Hematopoietic multipotent progenitor cell treated with erythropoietin and hydrocortisone succinate and interleukin-3 and kit ligand, for 17 days (in vitro differentiated cells): ENCODE data around the gene XKR8.
"Not testable (repeated sequence)": the region's sequence is repeated elsewhere in the genome, so short reads cannot be mapped to it uniquely, and the experiment has no call there.

ENCODE experiments used
- DNase-seq: peaks from one replicate; pipeline ENCODE4 v3.0.0-alpha.2; 2015; ENCODE audit warnings: low spot score

The XKR8 gene

DNA sequence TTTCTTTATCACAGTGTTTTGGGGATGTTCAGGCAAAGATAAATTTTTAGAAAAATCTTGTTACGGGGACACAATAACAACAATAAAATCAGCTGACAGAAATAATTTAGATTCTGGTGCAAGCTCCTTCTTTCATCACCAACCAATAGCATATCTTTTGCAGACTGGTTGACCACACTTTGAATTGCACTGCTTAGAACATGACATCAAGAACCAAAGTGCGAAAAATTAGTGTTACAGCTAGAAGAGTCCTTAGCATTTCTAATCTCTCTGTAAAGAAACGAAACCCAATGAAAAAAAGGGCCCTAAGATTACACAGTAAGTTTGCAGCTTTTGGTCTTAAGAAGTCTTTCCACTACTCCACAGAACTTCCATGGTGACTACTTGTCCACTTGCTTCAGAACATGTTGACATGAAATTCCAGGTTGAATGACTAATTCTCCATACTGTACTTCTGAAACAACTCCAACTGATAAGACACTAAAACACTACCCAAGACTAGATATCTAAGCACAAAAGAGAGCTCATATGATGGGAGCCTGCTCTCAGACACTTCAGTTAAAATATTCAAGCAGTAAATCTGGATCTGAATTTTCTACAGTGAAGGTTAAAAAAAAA lies 31.3 kb downstream of the XKR8 start:
- DNase-seq, result no peak

- no peak for DNase-seq
These were observed 32.5 kb downstream of the XKR8 start for GRCh38 chr1:27992276-27992675.

DNA sequence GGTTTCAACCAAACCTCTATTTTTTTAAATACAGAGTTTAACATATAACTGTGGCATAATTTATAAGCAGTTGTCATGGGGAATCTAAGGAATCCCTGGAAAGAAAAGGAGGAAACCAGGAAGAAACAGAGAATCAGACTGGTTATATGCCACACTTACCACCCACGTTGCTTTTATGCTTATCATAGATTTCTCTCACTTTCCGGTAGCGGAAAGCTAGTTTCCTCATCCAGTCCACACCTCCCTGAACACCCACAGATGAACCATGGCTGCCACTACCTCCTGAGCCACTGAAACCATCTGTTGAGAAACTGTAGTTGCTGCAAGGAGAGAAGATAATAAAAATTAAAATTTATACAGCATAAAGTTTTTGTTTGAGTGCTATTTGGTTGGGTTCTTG lies 33.5 kb downstream of the XKR8 start:
- DNase-seq, result no peak

- no peak for DNase-seq
These were observed 34.3 kb downstream of the XKR8 start for GRCh38 chr1:27994060-27994459.

- not testable (repeated sequence) for DNase-seq
These were observed 34.8 kb downstream of the XKR8 start for GRCh38 chr1:27994526-27994925.

- no peak for DNase-seq
These were observed 39.3 kb downstream of the XKR8 start for GRCh38 chr1:27999055-27999454.

DNA sequence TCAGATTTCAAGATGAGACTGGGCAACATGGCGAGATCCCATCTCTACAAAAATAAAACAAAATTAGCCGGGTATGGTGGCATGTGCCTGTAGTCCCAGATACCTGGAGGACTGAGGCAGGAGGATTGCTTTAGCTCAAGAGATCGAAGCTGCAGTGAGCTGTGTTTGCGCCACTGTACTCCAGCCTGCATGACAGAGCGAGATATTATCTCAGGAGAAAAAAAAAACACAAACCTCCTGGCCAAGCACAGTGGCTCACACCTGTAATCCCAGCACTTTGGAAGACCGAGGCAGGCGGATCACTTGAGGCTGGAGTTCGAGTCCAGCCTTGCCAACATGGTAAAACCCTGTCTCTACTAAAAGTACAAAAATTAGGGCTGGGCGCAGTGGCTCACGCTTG lies 42.8 kb downstream of the XKR8 start:
- no peak for DNase-seq

- DNase-seq, result not testable (repeated sequence)
These were observed 43.3 kb downstream of the XKR8 start for GRCh38 chr1:28003117-28003516.

DNA sequence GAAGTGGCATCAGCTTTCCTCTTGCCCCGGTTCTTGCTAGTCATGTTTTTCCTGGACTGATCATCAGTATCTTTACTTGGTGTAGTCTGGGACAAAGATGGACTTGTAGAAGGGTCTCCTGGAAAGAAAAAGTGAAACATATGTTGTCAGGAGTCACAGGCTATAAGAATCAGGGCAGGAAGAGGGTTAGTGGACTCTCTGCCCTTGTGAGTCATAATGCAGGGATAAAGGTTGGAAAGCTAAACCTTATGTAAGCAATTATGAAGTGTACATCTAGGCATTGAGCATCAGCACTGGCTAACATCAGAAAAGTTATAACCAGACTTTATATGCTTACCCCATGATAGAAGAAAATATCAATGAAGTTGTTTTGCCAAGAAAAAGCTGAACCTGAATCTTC lies 51.2 kb downstream of the XKR8 start:
- DNase-seq, result no peak
